ENCODE results near the gene MAGI2. TPM values are rescaled to one million over a fixed set of nuclear protein-coding genes. Genes with fewer than 3 reads are reported as not detected.

The MAGI2 gene
- total RNA-seq, 1 experiment from 2014 or later, result 0.25 TPM

DNA sequence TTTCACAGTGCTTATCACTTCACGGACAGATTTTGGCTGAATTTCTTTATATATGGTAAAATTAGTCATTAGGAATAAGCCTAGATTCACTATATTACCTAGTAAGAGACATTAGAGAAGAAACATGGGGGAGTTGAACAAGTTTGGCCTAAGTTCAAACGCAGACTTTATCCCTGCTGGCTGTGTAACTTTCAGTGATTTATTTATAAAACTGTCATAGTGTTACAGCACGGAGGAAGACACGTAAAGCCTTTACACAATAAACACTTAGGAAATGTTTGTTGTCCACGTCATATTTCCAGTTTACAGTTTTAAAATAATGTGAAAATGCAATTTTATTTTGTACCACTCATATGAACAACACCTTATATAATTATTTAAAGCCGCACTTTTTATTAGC, 661.5 kb downstream of the MAGI2 start:
- H3K4me1 ChIP-seq, result no peaks in the 10 kb centered on the region
- H3K36me3 ChIP-seq (ENCODE audit: control insufficient read depth, insufficient read depth, low read length), result no peaks in the 10 kb centered on the region
- no peak for DNase-seq
- Mint-ChIP-seq H3K4me1 (ENCODE audit: low read depth, unreplicated experiment) (no peaks in the 10 kb centered on the region), H3K9me3 (ENCODE audit: unreplicated experiment) (no peaks in the 10 kb centered on the region), H3K36me3 (ENCODE audit: insufficient read depth, unreplicated experiment) (no peaks in the 10 kb centered on the region), H3K4me3 (ENCODE audit: unreplicated experiment) (no peak overlapping the region), H3K27ac (ENCODE audit: unreplicated experiment) (no peak overlapping the region), H3K27me3 (ENCODE audit: insufficient read depth, unreplicated experiment) (peaks cover 2% of the 10 kb centered on the region)
- intact Hi-C loops (cut with micrococcal nuclease; ENCODE audit: unreplicated experiment), result no loop called here
- no peaks in the 10 kb centered on the region for H3K9me3 ChIP-seq
- no TSS peak for BruUV-seq (replicated peaks)
- ChIA-PET POLR2A (no interaction called here), CTCF (no interaction called here)
- H3K4me3 ChIP-seq (ENCODE audit: low read depth, low read length), result no peak overlapping the region
- TF ChIP-seq, protein P1, sequence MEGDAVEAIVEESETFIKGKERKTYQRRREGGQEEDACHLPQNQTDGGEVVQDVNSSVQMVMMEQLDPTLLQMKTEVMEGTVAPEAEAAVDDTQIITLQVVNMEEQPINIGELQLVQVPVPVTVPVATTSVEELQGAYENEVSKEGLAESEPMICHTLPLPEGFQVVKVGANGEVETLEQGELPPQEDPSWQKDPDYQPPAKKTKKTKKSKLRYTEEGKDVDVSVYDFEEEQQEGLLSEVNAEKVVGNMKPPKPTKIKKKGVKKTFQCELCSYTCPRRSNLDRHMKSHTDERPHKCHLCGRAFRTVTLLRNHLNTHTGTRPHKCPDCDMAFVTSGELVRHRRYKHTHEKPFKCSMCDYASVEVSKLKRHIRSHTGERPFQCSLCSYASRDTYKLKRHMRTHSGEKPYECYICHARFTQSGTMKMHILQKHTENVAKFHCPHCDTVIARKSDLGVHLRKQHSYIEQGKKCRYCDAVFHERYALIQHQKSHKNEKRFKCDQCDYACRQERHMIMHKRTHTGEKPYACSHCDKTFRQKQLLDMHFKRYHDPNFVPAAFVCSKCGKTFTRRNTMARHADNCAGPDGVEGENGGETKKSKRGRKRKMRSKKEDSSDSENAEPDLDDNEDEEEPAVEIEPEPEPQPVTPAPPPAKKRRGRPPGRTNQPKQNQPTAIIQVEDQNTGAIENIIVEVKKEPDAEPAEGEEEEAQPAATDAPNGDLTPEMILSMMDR (IDR thresholded peaks at IDR 0.05; ENCODE audit: insufficient read depth in 1 of 2, low read depth in 1 of 2, low read length in 1 of 2, severe bottlenecking in 1 of 2, unreplicated experiment in 1 of 2), result no peak
- no peaks in the 10 kb centered on the region for H3K27me3 ChIP-seq (replicated peaks; ENCODE audit: control insufficient read depth, insufficient read depth, low read length)

DNA sequence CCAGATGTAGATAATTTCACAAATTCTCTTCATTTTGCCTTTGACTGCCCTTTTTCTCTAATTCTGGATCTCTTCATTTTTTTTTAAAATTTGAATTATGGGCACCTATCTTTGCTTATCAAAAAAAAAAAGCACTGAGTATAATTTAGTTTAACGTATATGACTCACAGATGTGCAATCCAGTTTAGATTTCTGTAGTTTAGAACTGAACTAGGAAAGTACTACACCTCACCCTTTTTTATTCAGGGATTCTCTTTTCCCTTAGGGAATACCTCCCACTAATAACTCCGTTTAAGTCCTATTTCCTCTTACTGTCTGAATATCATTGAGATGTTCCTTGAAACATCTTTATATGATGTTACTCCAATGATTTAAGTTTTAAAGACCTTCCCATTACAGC, 665.0 kb downstream of the MAGI2 start:
- H3K27ac Mint-ChIP-seq (ENCODE audit: unreplicated experiment), result no peak overlapping the region
- TF ChIP-seq, protein P1 (IDR thresholded peaks at IDR 0.05; ENCODE audit: insufficient read depth in 1 of 2, low read depth in 1 of 2, low read length in 1 of 2, severe bottlenecking in 1 of 2, unreplicated experiment in 1 of 2), result no peak
- Histone ChIP-seq H3K9me3 (no peaks in the 10 kb centered on the region), H3K36me3 (ENCODE audit: control insufficient read depth, insufficient read depth, low read length) (no peaks in the 10 kb centered on the region), H3K4me1 (no peaks in the 10 kb centered on the region), H3K27me3 (replicated peaks; ENCODE audit: control insufficient read depth, insufficient read depth, low read length) (no peaks in the 10 kb centered on the region), H3K4me3 (ENCODE audit: low read depth, low read length) (no peak overlapping the region)
- H3K9me3 Mint-ChIP-seq (ENCODE audit: unreplicated experiment), result no peaks in the 10 kb centered on the region
- ChIA-PET POLR2A (no interaction called here), CTCF (no interaction called here)
- no peaks in the 10 kb centered on the region for H3K4me1 Mint-ChIP-seq (ENCODE audit: low read depth, unreplicated experiment)
- H3K27me3 Mint-ChIP-seq (ENCODE audit: insufficient read depth, unreplicated experiment), result peaks cover 6% of the 10 kb centered on the region
- no peak for DNase-seq
- BruUV-seq (replicated peaks), result no TSS peak
- no peaks in the 10 kb centered on the region for H3K36me3 Mint-ChIP-seq (ENCODE audit: insufficient read depth, unreplicated experiment)
- no peak overlapping the region for H3K4me3 Mint-ChIP-seq (ENCODE audit: unreplicated experiment)
- intact Hi-C loops (cut with micrococcal nuclease; ENCODE audit: unreplicated experiment), result no loop called here

DNA sequence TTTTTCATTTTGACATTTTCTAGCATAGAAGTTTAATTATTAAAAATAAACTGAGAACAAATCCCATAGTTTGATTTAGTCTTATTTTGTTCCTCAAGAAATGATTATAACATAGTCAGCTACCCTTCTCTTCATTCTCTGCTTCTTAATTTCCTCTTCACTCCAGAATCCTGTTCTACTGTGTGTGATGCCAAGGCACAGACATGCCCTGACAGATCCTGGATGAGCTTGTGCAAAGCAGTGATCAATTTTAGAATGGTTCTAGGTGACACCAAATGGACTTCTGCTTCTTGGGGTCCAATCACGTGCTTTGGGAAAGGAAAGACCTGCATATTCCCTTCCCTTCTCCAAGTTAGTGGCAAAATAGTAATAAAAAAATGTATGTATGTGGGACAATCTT, 665.6 kb downstream of the MAGI2 start:
- H3K4me3 ChIP-seq (ENCODE audit: low read depth, low read length), result no peak overlapping the region
- H3K4me1 ChIP-seq, result no peaks in the 10 kb centered on the region
- CTCF ChIA-PET, result no interaction called here
- no peaks in the 10 kb centered on the region for H3K27me3 ChIP-seq (replicated peaks; ENCODE audit: control insufficient read depth, insufficient read depth, low read length)
- Mint-ChIP-seq H3K36me3 (ENCODE audit: insufficient read depth, unreplicated experiment) (no peaks in the 10 kb centered on the region), H3K9me3 (ENCODE audit: unreplicated experiment) (no peaks in the 10 kb centered on the region), H3K27me3 (ENCODE audit: insufficient read depth, unreplicated experiment) (peaks cover 6% of the 10 kb centered on the region), H3K4me1 (ENCODE audit: low read depth, unreplicated experiment) (no peaks in the 10 kb centered on the region), H3K4me3 (ENCODE audit: unreplicated experiment) (no peak overlapping the region), H3K27ac (ENCODE audit: unreplicated experiment) (no peak overlapping the region)
- H3K9me3 ChIP-seq, result no peaks in the 10 kb centered on the region
- POLR2A ChIA-PET, result no interaction called here
- no TSS peak for BruUV-seq (replicated peaks)
- no peak for DNase-seq
- TF ChIP-seq, protein P1 (IDR thresholded peaks at IDR 0.05; ENCODE audit: insufficient read depth in 1 of 2, low read depth in 1 of 2, low read length in 1 of 2, severe bottlenecking in 1 of 2, unreplicated experiment in 1 of 2), result no peak
- intact Hi-C loops (cut with micrococcal nuclease; ENCODE audit: unreplicated experiment), result no loop called here
- H3K36me3 ChIP-seq (ENCODE audit: control insufficient read depth, insufficient read depth, low read length), result no peaks in the 10 kb centered on the region
